Measurements from ENCODE around the gene CCNL1.

CCNL1 gene

GRCh38 chr3:157104521-157104920 lies 55.4 kb downstream of the CCNL1 start:
- no peak for TF ChIP-seq SIN3A (IDR thresholded peaks at IDR 0.05; ENCODE audit: borderline replicate concordance, insufficient read depth, low read length)
- no peak for TF ChIP-seq POLR2AphosphoS5 (IDR thresholded peaks at IDR 0.05; ENCODE audit: low read depth, low read length)
- no peak for TF ChIP-seq REST (IDR thresholded peaks at IDR 0.05; ENCODE audit: insufficient read depth in 1 of 2, low read depth in 2 of 2, low read length in 2 of 2)

GRCh38 chr3:157103860-157104259 lies 56.1 kb downstream of the CCNL1 start:
- no peak for TF ChIP-seq REST (IDR thresholded peaks at IDR 0.05; ENCODE audit: insufficient read depth in 1 of 2, low read depth in 2 of 2, low read length in 2 of 2)
- no peak for TF ChIP-seq FOXP2 (optimal IDR thresholded peaks at IDR 0.05; ENCODE audit: borderline replicate concordance, extremely low read depth, extremely low read length, insufficient read depth)
- no peak for TF ChIP-seq SIN3A (IDR thresholded peaks at IDR 0.05; ENCODE audit: borderline replicate concordance, insufficient read depth, low read length)
- TF ChIP-seq TAF1 (IDR thresholded peaks at IDR 0.05; ENCODE audit: borderline replicate concordance, insufficient read depth, low read length), result no peak
- TF ChIP-seq POLR2AphosphoS5 (IDR thresholded peaks at IDR 0.05; ENCODE audit: low read depth, low read length), result no peak

GRCh38 chr3:157103280-157103679 lies 56.7 kb downstream of the CCNL1 start:
- TF ChIP-seq REST (IDR thresholded peaks at IDR 0.05; ENCODE audit: insufficient read depth in 1 of 2, low read depth in 2 of 2, low read length in 2 of 2), result no peak
- TF ChIP-seq TAF1 (IDR thresholded peaks at IDR 0.05; ENCODE audit: borderline replicate concordance, insufficient read depth, low read length), result no peak

- no peak for TF ChIP-seq REST (IDR thresholded peaks at IDR 0.05; ENCODE audit: insufficient read depth in 1 of 2, low read depth in 2 of 2, low read length in 2 of 2)
- TF ChIP-seq POLR2AphosphoS5 (IDR thresholded peaks at IDR 0.05; ENCODE audit: low read depth, low read length), result no peak
- no peak for TF ChIP-seq SIN3A (IDR thresholded peaks at IDR 0.05; ENCODE audit: borderline replicate concordance, insufficient read depth, low read length)
- TF ChIP-seq TAF1 (IDR thresholded peaks at IDR 0.05; ENCODE audit: borderline replicate concordance, insufficient read depth, low read length), result no peak
- TF ChIP-seq FOXP2 (optimal IDR thresholded peaks at IDR 0.05; ENCODE audit: borderline replicate concordance, extremely low read depth, extremely low read length, insufficient read depth), result no peak
Measured at GRCh38 chr3:157102098-157102497, 57.8 kb downstream of the CCNL1 start.

- no peak for TF ChIP-seq SIN3A (IDR thresholded peaks at IDR 0.05; ENCODE audit: borderline replicate concordance, insufficient read depth, low read length)
- no peak for TF ChIP-seq POLR2AphosphoS5 (IDR thresholded peaks at IDR 0.05; ENCODE audit: low read depth, low read length)
- TF ChIP-seq REST (IDR thresholded peaks at IDR 0.05; ENCODE audit: insufficient read depth in 1 of 2, low read depth in 2 of 2, low read length in 2 of 2), result no peak
- no peak for TF ChIP-seq TAF1 (IDR thresholded peaks at IDR 0.05; ENCODE audit: borderline replicate concordance, insufficient read depth, low read length)
- TF ChIP-seq FOXP2 (optimal IDR thresholded peaks at IDR 0.05; ENCODE audit: borderline replicate concordance, extremely low read depth, extremely low read length, insufficient read depth), result no peak
Measured at GRCh38 chr3:157101486-157101885, 58.5 kb downstream of the CCNL1 start.
